Measurements from ENCODE around the gene SPEF1. TPM values are rescaled to one million over a fixed set of nuclear protein-coding genes. Genes with fewer than 3 reads are reported as not detected.
"Not testable (repeated sequence)": the region's sequence is repeated elsewhere in the genome, so short reads cannot be mapped to it uniquely, and the experiment has no call there.

SPEF1 gene
- total and polyA plus RNA-seq, 10 of the 15 experiments (the other 5 are each of a cell fraction or from before 2014, with no cell fraction given), result 0.12 TPM; not detected in 9

GRCh38 chr20:3789201-3789600 lies 8.0 kb upstream of the SPEF1 start:
- FAIRE-seq; ATAC-seq; H3K27ac ChIP-seq (ENCODE audit: control insufficient read depth, insufficient read depth); H3K4me3 ChIP-seq; H2AFZ ChIP-seq (ENCODE audit: control insufficient read depth, low read depth, low read length); H3K36me3 ChIP-seq (ENCODE audit: control insufficient read depth in 2 of 2, insufficient read depth in 2 of 2, low read length in 1 of 2); H4K20me1 ChIP-seq (ENCODE audit: control insufficient read depth, insufficient read depth); H3K9ac ChIP-seq (ENCODE audit: control insufficient read depth, insufficient read depth, low read length); in situ Hi-C loops (cut with MboI); H3K4me2 ChIP-seq (ENCODE audit: control insufficient read depth, insufficient read depth); H3K27me3 ChIP-seq (replicated peaks in 1 of 2; ENCODE audit: control insufficient read depth in 2 of 2, insufficient read depth in 2 of 2, low read length in 1 of 2); DNase-seq (ENCODE audit: low read depth, low spot score); BruUV-seq (replicated peaks); H3K9me3 ChIP-seq (replicated peaks; ENCODE audit: control insufficient read depth, insufficient read depth, low read length): not testable (repeated sequence)
- ChIA-PET RAD21 (ENCODE audit: unreplicated experiment) (interaction anchor here (1.8 to 5.2 kb wide), 4 partner anchors 10 to 65 kb away, joined by 5 to 31 read pairs (median 8); partner anchors contain the start of genes ADISSP and AP5S1), SMC1A (ENCODE audit: uncharacterized antibody, unreplicated experiment) (interaction anchor here (1.1 to 4.6 kb wide), 3 partner anchors 31 to 66 kb away, joined by 4 to 43 read pairs (median 5); partner anchors contain the start of gene AP5S1), CTCF (interaction anchor here (2.1 to 4.8 kb wide), 3 partner anchors 30 to 65 kb away, joined by 4 to 85 read pairs (median 8); partner anchors contain the start of gene AP5S1), POLR2A (interaction anchor here (0.7 to 1.2 kb wide), 4 partner anchors 25 to 74 kb away, joined by 3 read pairs; partner anchors contain the start of gene AP5S1)
- intact Hi-C loops (cut with micrococcal nuclease; ENCODE audit: unreplicated experiment), result loop anchor here (5.0 to 10.0 kb wide), 2 partner anchors 226 to 293 kb away; partner anchors contain the start of gene RNF24
- WGBS (ENCODE audit: insufficient coverage, insufficient replicate concordance, low lambda C conversion rate, missing lambda C conversion rate), result 59% methylated on average over 4 of the region's 4 CpGs
- Histone ChIP-seq H3K79me2 (ENCODE audit: control insufficient read depth, insufficient read depth, low read length) (peaks cover 14% of the 10 kb centered on the region), H3K4me1 (ENCODE audit: control insufficient read depth, insufficient read depth, low read length) (peaks cover 17% of the 10 kb centered on the region)

- Histone ChIP-seq H3K4me1 (ENCODE audit: control insufficient read depth, insufficient read depth, low read length) (peaks cover 17% of the 10 kb centered on the region), H3K79me2 (ENCODE audit: control insufficient read depth, insufficient read depth, low read length) (peaks cover 14% of the 10 kb centered on the region), H3K4me2 (ENCODE audit: control insufficient read depth, insufficient read depth) (no peak overlapping the region), H4K20me1 (ENCODE audit: control insufficient read depth, insufficient read depth) (no peaks in the 10 kb centered on the region), H3K27ac (ENCODE audit: control insufficient read depth, insufficient read depth) (no peak overlapping the region), H3K9me3 (replicated peaks; ENCODE audit: control insufficient read depth, insufficient read depth, low read length) (no peaks in the 10 kb centered on the region), H3K36me3 (ENCODE audit: control insufficient read depth in 2 of 2, insufficient read depth in 2 of 2, low read length in 1 of 2) (no peaks in the 10 kb centered on the region), H3K4me3 (no peak overlapping the region), H3K27me3 (replicated peaks in 1 of 2; ENCODE audit: control insufficient read depth in 2 of 2, insufficient read depth in 2 of 2, low read length in 1 of 2) (no peaks in the 10 kb centered on the region), H3K9ac (ENCODE audit: control insufficient read depth, insufficient read depth, low read length) (no peak overlapping the region), H2AFZ (ENCODE audit: control insufficient read depth, low read depth, low read length) (no peak overlapping the region)
- in situ Hi-C loops (cut with MboI), result no loop called here
- DNase-seq (ENCODE audit: low read depth, low spot score) (no peak), FAIRE-seq (no peak), ATAC-seq (no peak)
- intact Hi-C loops (cut with micrococcal nuclease; ENCODE audit: unreplicated experiment), result loop anchor here (5.0 to 10.0 kb wide), 2 partner anchors 226 to 294 kb away; partner anchors contain the start of gene RNF24
- ChIA-PET SMC1A (ENCODE audit: uncharacterized antibody, unreplicated experiment) (interaction anchor here (1.1 to 4.6 kb wide), 4 partner anchors 31 to 221 kb away, joined by 3 to 43 read pairs (median 4); partner anchors contain the start of gene AP5S1), RAD21 (ENCODE audit: unreplicated experiment) (interaction anchor here (1.8 to 5.2 kb wide), 4 partner anchors 11 to 66 kb away, joined by 5 to 31 read pairs (median 8); partner anchors contain the start of genes ADISSP and AP5S1), POLR2A (interaction anchor here (0.8 to 1.2 kb wide), 3 partner anchors 30 to 73 kb away, joined by 3 read pairs; partner anchors contain the start of gene AP5S1), CTCF (interaction anchor here (0.6 to 4.8 kb wide), 8 partner anchors 9 to 220 kb away, joined by 3 to 85 read pairs (median 6); partner anchors contain the start of gene AP5S1)
- no TSS peak for BruUV-seq (replicated peaks)
- 2% methylated on average over 4 of the region's 4 CpGs for WGBS (ENCODE audit: insufficient coverage, insufficient replicate concordance, low lambda C conversion rate, missing lambda C conversion rate)
- TF ChIP-seq PKNOX1 (IDR thresholded peaks at IDR 0.05) (peak; percentile 32), ZNF622 (IDR thresholded peaks at IDR 0.05) (no peak), ZNF384 (IDR thresholded peaks at IDR 0.05; ENCODE audit: borderline replicate concordance, low read depth, low read length) (no peak), NR2C1 (IDR thresholded peaks at IDR 0.05) (no peak), HDGF (IDR thresholded peaks at IDR 0.05) (0 out of 2 replicates have a peak, but pooled peaks have one; percentile 35)
Observed at GRCh38 chr20:3788685-3789155, 7.5 kb upstream of the SPEF1 start.
